Trophoblast cell (in vitro differentiated cells and primary cell): ENCODE results near the gene IPO13.
A peak's percentile ranks its signal among the peaks of the same experiment; 100 is the strongest.

ENCODE experiments used
- DNase-seq, 2 donors: peaks; one replicate each; pipeline ENCODE4 v3.0.0-alpha.2; 2016
- H2AFZ ChIP-seq: 2 replicates; pipeline ENCODE4 v1.6.1; 2013; ENCODE audit warnings: low read length, moderate library complexity, mild to moderate bottlenecking; ENCODE audit not compliant: insufficient read depth, poor library complexity
- H2AK5ac ChIP-seq: 2 replicates; pipeline ENCODE4 v1.6.1; 2013; ENCODE audit warnings: mild to moderate bottlenecking, low read length
- H2BK120ac ChIP-seq: 2 replicates; pipeline ENCODE4 v1.6.1; 2013; ENCODE audit warnings: low read length, mild to moderate bottlenecking, moderate library complexity; ENCODE audit not compliant: insufficient read depth, poor library complexity
- H2BK12ac ChIP-seq: 2 replicates; pipeline ENCODE4 v1.6.1; 2013; ENCODE audit warnings: mild to moderate bottlenecking, low read length, moderate library complexity
- H2BK5ac ChIP-seq: 2 replicates; pipeline ENCODE4 v1.6.1; 2013; ENCODE audit warnings: low read length, low read depth, moderate library complexity, mild to moderate bottlenecking; ENCODE audit not compliant: poor library complexity
- H3K14ac ChIP-seq: 2 replicates; pipeline ENCODE4 v1.6.1; 2013; ENCODE audit warnings: mild to moderate bottlenecking, low read length
- H3K18ac ChIP-seq: 2 replicates; pipeline ENCODE4 v1.6.1; 2013; ENCODE audit warnings: mild to moderate bottlenecking, low read length
- H3K23ac ChIP-seq: 2 replicates; pipeline ENCODE4 v1.6.1; 2013; ENCODE audit warnings: low read length
- H3K27ac ChIP-seq: 2 replicates; pipeline ENCODE4 v1.5.1; 2013; ENCODE audit warnings: low read depth, mild to moderate bottlenecking, inconsistent platforms, low read length, moderate library complexity
- H3K27me3 ChIP-seq: 2 replicates; pipeline ENCODE4 v1.6.1; 2013; ENCODE audit warnings: inconsistent platforms, mild to moderate bottlenecking, low read length, moderate library complexity; ENCODE audit not compliant: insufficient read depth
- H3K36me3 ChIP-seq, 2 experiments: 1 replicate in 1 of 2; 2 replicates in 1 of 2; pipeline ENCODE4 v1.6.1; 2013; ENCODE audit warnings: low read length in 2 of 2, mild to moderate bottlenecking in 2 of 2, moderate library complexity in 1 of 2; ENCODE audit not compliant: insufficient read depth in 2 of 2, control insufficient read depth in 1 of 2
- H3K4ac ChIP-seq: 2 replicates; pipeline ENCODE4 v1.6.1; 2013; ENCODE audit warnings: low read depth, mild to moderate bottlenecking, low read length, moderate library complexity
- H3K4me1 ChIP-seq, 2 experiments: 1 replicate in 1 of 2; 2 replicates in 1 of 2; pipeline ENCODE4 v1.6.1; 2013; ENCODE audit warnings: low read length in 2 of 2, mild to moderate bottlenecking in 2 of 2, moderate library complexity in 1 of 2; ENCODE audit not compliant: insufficient read depth in 2 of 2, control insufficient read depth in 1 of 2
- H3K4me2 ChIP-seq: 2 replicates; pipeline ENCODE4 v1.6.1; 2013; ENCODE audit warnings: inconsistent platforms, mild to moderate bottlenecking, low read length, moderate library complexity
- H3K4me3 ChIP-seq: 2 replicates; pipeline ENCODE4 v1.5.1; 2013; ENCODE audit warnings: mild to moderate bottlenecking, low read depth, low read length, inconsistent platforms
- H3K79me1 ChIP-seq: one replicate; pipeline ENCODE4 v1.6.1; 2013; ENCODE audit warnings: low read length
- H3K79me2 ChIP-seq: 2 replicates; pipeline ENCODE4 v1.6.1; 2013; ENCODE audit warnings: low read length, mild to moderate bottlenecking; ENCODE audit not compliant: control insufficient read depth, insufficient read depth, poor library complexity
- H3K9ac ChIP-seq: 2 replicates; pipeline ENCODE4 v1.6.1; 2013; ENCODE audit warnings: mild to moderate bottlenecking, low read length
- H3K9me3 ChIP-seq: 2 replicates; pipeline ENCODE4 v1.6.1; 2013; ENCODE audit warnings: low read depth, mild to moderate bottlenecking, control low read depth, inconsistent platforms, low read length; ENCODE audit not compliant: insufficient read depth
- H4K12ac ChIP-seq: 2 replicates; pipeline ENCODE4 v1.6.1; 2013; ENCODE audit warnings: low read depth, mild to moderate bottlenecking, low read length, moderate library complexity
- H4K8ac ChIP-seq: 2 replicates; pipeline ENCODE4 v1.6.1; 2013; ENCODE audit warnings: low read depth, mild to moderate bottlenecking, low read length, moderate library complexity
- H4K91ac ChIP-seq: one replicate; pipeline ENCODE4 v1.6.1; 2013; ENCODE audit warnings: low read depth, mild to moderate bottlenecking, low read length, moderate library complexity
- WGBS: extraction: QIAGEN DNeasy Blood & Tissue Kit; methylation state at CpG from one replicate; pipeline ENCODE4 v1.1.7; 2013; ENCODE audit warnings: missing lambda C conversion rate; ENCODE audit not compliant: insufficient read length, insufficient coverage; ENCODE audit errors: extremely low coverage; 5-methylcytosine and 5-hydroxymethylcytosine counted together

The IPO13 gene

DNA sequence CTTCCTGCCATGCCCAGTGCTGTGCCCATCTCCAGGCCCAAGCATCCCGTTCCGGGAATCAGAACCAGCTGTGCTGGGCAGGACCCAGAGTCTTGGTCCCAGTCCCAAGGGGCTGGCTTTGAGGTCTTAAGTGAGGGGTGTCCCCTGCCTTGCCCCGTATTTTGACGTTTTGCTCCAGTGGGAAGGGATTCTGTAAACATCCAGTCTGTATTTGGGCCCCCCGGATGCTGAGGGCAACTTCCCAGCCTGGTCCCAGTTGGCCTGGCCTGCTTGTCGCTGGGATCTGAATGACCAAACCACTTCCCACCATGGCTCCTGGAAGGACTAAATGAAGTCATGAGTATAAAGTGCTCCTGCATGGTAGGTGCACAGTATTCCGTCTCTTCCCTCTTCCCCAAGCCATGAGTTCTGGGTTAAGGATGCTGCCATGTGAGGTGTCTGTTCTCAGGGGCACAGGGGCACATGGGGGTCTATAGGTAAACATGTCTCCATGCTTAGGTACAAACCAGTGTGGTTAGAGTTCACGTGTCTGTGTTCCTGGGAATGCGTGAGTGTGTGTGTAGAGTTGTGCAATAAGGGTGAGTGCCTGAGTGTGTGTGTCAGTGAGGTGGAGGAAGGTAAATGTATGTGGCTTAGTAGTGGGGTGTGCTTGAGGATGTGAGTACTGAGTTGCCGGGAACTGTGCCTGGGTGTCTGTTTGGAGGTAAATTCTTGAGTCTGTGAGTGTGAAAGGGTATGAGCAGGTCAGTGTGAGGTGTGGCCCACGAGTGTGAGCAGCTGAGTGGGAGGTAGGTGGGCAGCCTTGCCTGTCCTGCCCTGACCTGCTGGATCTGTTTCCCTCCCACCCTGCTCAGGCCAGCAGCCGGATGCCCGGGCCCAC lies 33.7 kb downstream of the IPO13 start:
- Histone ChIP-seq H4K91ac (peak overlapping the region; percentile 84), H2BK120ac (peak overlapping the region; percentile 4), H4K12ac (peak overlapping the region; percentile 56), H2BK5ac (no peak overlapping the region), H3K79me1 (peaks cover 8% of the 10 kb centered on the region), H3K4me1 (peaks cover 13 to 20% of the 10 kb centered on the region in 2 experiments), H3K4ac (peak overlapping the region; percentile 30), H3K27me3 (no peaks in the 10 kb centered on the region), H3K4me3 (peak overlapping the region; percentile 76), H3K14ac (peak overlapping the region; percentile 43), H3K9me3 (no peaks in the 10 kb centered on the region), H3K4me2 (peak overlapping the region; percentile 73), H3K79me2 (peaks cover 10% of the 10 kb centered on the region), H4K8ac (peak overlapping the region; percentile 36), H3K36me3 (peaks cover 51 to 53% of the 10 kb centered on the region in 2 experiments), H3K27ac (no peak overlapping the region), H3K18ac (peak overlapping the region; percentile 75), H3K9ac (no peak overlapping the region), H2BK12ac (no peak overlapping the region), H2AFZ (no peak overlapping the region), H3K23ac (peak overlapping the region; percentile 62), H2AK5ac (peak overlapping the region; percentile 71)
- no CpG with 5 or more reads among the region's 13 CpGs for WGBS
- DNase-seq, result peak; percentile 36 to 48

DNA sequence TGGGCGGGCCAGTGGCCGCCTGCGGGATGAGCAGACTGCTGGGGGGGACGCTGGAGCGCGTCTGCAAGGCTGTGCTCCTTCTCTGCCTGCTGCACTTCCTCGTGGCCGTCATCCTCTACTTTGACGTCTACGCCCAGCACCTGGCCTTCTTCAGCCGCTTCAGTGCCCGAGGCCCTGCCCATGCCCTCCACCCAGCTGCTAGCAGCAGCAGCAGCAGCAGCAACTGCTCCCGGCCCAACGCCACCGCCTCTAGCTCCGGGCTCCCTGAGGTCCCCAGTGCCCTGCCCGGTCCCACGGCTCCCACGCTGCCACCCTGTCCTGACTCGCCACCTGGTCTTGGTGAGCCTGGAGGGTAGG lies 34.4 kb downstream of the IPO13 start:
- Histone ChIP-seq H2AFZ (no peak overlapping the region), H3K18ac (peak overlapping the region; percentile 18), H4K8ac (no peak overlapping the region), H4K91ac (no peak overlapping the region), H3K79me2 (peaks cover 9% of the 10 kb centered on the region), H3K79me1 (peaks cover 8% of the 10 kb centered on the region), H2AK5ac (no peak overlapping the region), H3K9me3 (no peaks in the 10 kb centered on the region), H3K27me3 (no peaks in the 10 kb centered on the region), H4K12ac (no peak overlapping the region), H3K14ac (no peak overlapping the region), H2BK12ac (no peak overlapping the region), H3K4ac (no peak overlapping the region), H3K27ac (no peak overlapping the region), H3K23ac (no peak overlapping the region), H3K36me3 (peaks cover 53 to 54% of the 10 kb centered on the region in 2 experiments), H3K9ac (no peak overlapping the region), H3K4me1 (peaks cover 9 to 14% of the 10 kb centered on the region in 2 experiments), H2BK120ac (no peak overlapping the region), H3K4me3 (no peak overlapping the region), H2BK5ac (no peak overlapping the region), H3K4me2 (no peak overlapping the region)
- peak in 1 of 2 donors; percentile 35 for DNase-seq
- no CpG with 5 or more reads among the region's 20 CpGs for WGBS

DNA sequence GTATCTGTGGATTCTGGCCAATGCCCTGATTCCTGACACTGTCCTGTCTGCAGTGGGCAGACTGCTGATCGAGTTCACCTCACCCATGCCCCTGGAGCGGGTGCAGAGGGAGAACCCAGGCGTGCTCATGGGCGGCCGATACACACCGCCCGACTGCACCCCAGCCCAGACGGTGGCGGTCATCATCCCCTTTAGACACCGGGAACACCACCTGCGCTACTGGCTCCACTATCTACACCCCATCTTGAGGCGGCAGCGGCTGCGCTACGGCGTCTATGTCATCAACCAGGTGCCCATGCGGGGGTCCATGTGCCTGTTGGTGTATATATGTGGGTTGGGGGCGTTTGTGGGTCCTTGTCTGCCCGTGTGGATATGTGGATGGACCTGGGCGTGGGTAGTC lies 34.9 kb downstream of the IPO13 start:
- Histone ChIP-seq H2BK120ac (no peak overlapping the region), H3K79me2 (peaks cover 9% of the 10 kb centered on the region), H3K14ac (no peak overlapping the region), H3K4me1 (peaks cover 9 to 14% of the 10 kb centered on the region in 2 experiments), H3K36me3 (peaks cover 49% of the 10 kb centered on the region in 2 experiments), H2BK5ac (no peak overlapping the region), H3K4me3 (no peak overlapping the region), H3K18ac (no peak overlapping the region), H4K91ac (no peak overlapping the region), H3K9me3 (no peaks in the 10 kb centered on the region), H4K8ac (no peak overlapping the region), H4K12ac (no peak overlapping the region), H3K4me2 (no peak overlapping the region), H3K23ac (no peak overlapping the region), H3K27ac (no peak overlapping the region), H3K9ac (no peak overlapping the region), H2AK5ac (no peak overlapping the region), H2AFZ (no peak overlapping the region), H2BK12ac (no peak overlapping the region), H3K79me1 (peaks cover 8% of the 10 kb centered on the region), H3K4ac (no peak overlapping the region), H3K27me3 (no peaks in the 10 kb centered on the region)
- no peak for DNase-seq
- no CpG with 5 or more reads among the region's 20 CpGs for WGBS

DNA sequence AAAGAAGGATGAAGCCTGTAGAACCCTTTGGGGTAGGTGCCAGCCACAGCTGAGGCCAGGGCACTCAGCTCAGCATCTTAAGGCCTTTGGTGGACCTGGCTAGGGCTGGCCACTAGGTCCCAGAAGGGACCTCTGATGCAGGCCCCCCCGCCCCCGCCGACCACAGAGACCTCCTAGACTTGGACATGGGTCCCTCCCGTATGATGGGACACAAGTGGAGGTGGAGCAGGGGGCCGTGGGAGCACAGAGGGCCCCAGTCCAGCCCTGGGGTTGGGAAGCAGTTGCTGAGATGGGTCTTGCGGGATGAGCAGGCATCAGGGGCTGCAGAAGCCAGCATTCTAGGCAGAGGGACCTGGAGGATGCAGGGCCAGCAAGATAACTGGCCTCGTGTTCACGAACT lies 35.5 kb downstream of the IPO13 start:
- Histone ChIP-seq H3K79me1 (peaks cover 8% of the 10 kb centered on the region), H3K79me2 (peaks cover 9% of the 10 kb centered on the region), H3K9ac (no peak overlapping the region), H2BK120ac (no peak overlapping the region), H4K12ac (no peak overlapping the region), H3K23ac (no peak overlapping the region), H3K9me3 (no peaks in the 10 kb centered on the region), H3K36me3 (peaks cover 45 to 48% of the 10 kb centered on the region in 2 experiments), H3K27ac (no peak overlapping the region), H2AK5ac (no peak overlapping the region), H3K27me3 (no peaks in the 10 kb centered on the region), H2BK5ac (no peak overlapping the region), H2AFZ (no peak overlapping the region), H4K91ac (no peak overlapping the region), H3K14ac (no peak overlapping the region), H3K4me2 (no peak overlapping the region), H2BK12ac (no peak overlapping the region), H3K18ac (no peak overlapping the region), H4K8ac (no peak overlapping the region), H3K4me1 (peaks cover 9 to 14% of the 10 kb centered on the region in 2 experiments), H3K4ac (no peak overlapping the region), H3K4me3 (no peak overlapping the region)
- no peak for DNase-seq
- WGBS, result no CpG with 5 or more reads among the region's 8 CpGs
